Keratinocyte (primary cell): ENCODE measurements around the gene DGKQ. TPM values are rescaled to one million over a fixed set of nuclear protein-coding genes. Genes with fewer than 3 reads are reported as not detected.

Experiments used
- DNase-seq: peaks from one replicate; pipeline ENCODE4 v3.0.0-alpha.2; 2011; ENCODE audit warnings: low read depth, missing footprints, low spot score
- FAIRE-seq: peaks from 2 replicates; lab custom pipeline; 2011; peaks lifted over from hg19 to GRCh38; lab: Jason Lieb, UNC
- H2AFZ ChIP-seq: 2 replicates; pipeline ENCODE4 v1.6.0; 2012; ENCODE audit warnings: low read length, control low read depth, inconsistent platforms; ENCODE audit not compliant: control insufficient read depth
- H3K27ac ChIP-seq: 2 replicates; pipeline ENCODE4 v1.5.1; 2011; ENCODE audit warnings: low read length; ENCODE audit not compliant: control insufficient read depth, insufficient read depth
- H3K27me3 ChIP-seq: 3 replicates; pipeline ENCODE4 v1.6.0; 2011; ENCODE audit warnings: low read length; ENCODE audit not compliant: control insufficient read depth, insufficient read depth; ENCODE audit errors: extremely low read depth
- H3K36me3 ChIP-seq, 2 experiments: 2 replicates in 1 of 2; 3 replicates in 1 of 2; pipeline ENCODE4 v1.5.1; 2011; ENCODE audit warnings: low read length in 2 of 2, mild to moderate bottlenecking in 1 of 2; ENCODE audit not compliant: control insufficient read depth in 2 of 2, insufficient read depth in 2 of 2; ENCODE audit errors: extremely low read depth in 1 of 2
- H3K4me1 ChIP-seq: 3 replicates; pipeline ENCODE4 v1.5.1; 2011; ENCODE audit warnings: low read length; ENCODE audit not compliant: control insufficient read depth, insufficient read depth; ENCODE audit errors: extremely low read depth
- H3K4me2 ChIP-seq: 3 replicates; pipeline ENCODE4 v1.6.0; 2011; ENCODE audit warnings: low read depth, low read length; ENCODE audit not compliant: control insufficient read depth, insufficient read depth; ENCODE audit errors: extremely low read depth
- H3K4me3 ChIP-seq, 3 experiments: fragments of 200-600 bp in 1 of 3; sonication (generic) in 1 of 3; 2 replicates in 2 of 3; 3 replicates in 1 of 3; pipeline ENCODE4 v1.5.1; 2011 to 2016; ENCODE audit warnings: low read length in 3 of 3, mild to moderate bottlenecking in 3 of 3, control low read depth in 2 of 3, inconsistent platforms in 1 of 3, low read depth in 1 of 3, mixed read lengths in 1 of 3, mixed run types in 1 of 3, moderate library complexity in 1 of 3; ENCODE audit not compliant: control insufficient read depth in 2 of 3, insufficient read depth in 2 of 3; ENCODE audit errors: extremely low read depth in 1 of 3
- H3K79me2 ChIP-seq: 2 replicates; pipeline ENCODE4 v1.6.0; 2012; ENCODE audit warnings: low read length; ENCODE audit not compliant: control insufficient read depth, insufficient read depth
- H3K9ac ChIP-seq: 3 replicates; pipeline ENCODE4 v1.6.0; 2011; ENCODE audit warnings: low read length; ENCODE audit not compliant: control insufficient read depth, insufficient read depth; ENCODE audit errors: extremely low read depth
- H3K9me1 ChIP-seq: 3 replicates; pipeline ENCODE4 v1.6.0; 2011; ENCODE audit warnings: low read length; ENCODE audit not compliant: control insufficient read depth, insufficient read depth; ENCODE audit errors: extremely low read depth
- H3K9me3 ChIP-seq: 2 replicates; pipeline ENCODE4 v1.5.1; 2012; ENCODE audit warnings: low read depth, low read length; ENCODE audit not compliant: control insufficient read depth
- H4K20me1 ChIP-seq: 3 replicates; pipeline ENCODE4 v1.6.0; 2011; ENCODE audit warnings: low read length; ENCODE audit not compliant: control insufficient read depth, insufficient read depth; ENCODE audit errors: extremely low read depth
- CTCF ChIP-seq, 3 experiments: IDR thresholded peaks in 1 of 3; conservative IDR thresholded peaks in 1 of 3; optimal IDR thresholded peaks in 1 of 3; 2 replicates in 2 of 3; 3 replicates in 1 of 3; pipeline versions ENCODE3 to v1.5.1; 2011; ENCODE audit warnings: low read length in 3 of 3, mild to moderate bottlenecking in 3 of 3, moderate library complexity in 2 of 3, control low read depth in 1 of 3, inconsistent platforms in 1 of 3; ENCODE audit not compliant: insufficient read depth in 2 of 3; ENCODE audit errors: extremely low read depth in 1 of 3
- EZH2 ChIP-seq: IDR thresholded peaks from one replicate; pipeline ENCODE4 v1.6.1; 2012; ENCODE audit warnings: inconsistent platforms, mild to moderate bottlenecking, low read length, moderate library complexity
- dilution Hi-C: fragments of 300-500 bp; cut with MboI; formaldehyde crosslinking; loops from one replicate; pipeline ENCODE4 v1.7.0; 2020; ENCODE audit warnings: low sequenced_read_pairs; ENCODE audit not compliant: extremely low pct_ligation_motif_present
- polyA plus RNA-seq, 5 experiments: library from polyadenylated mRNA; depleted of rRNA in 3 of 5; stranded (reverse) in 3 of 5; stranded (forward) in 1 of 5; unstranded in 1 of 5; fragments of >200 nt; gene quantifications; 1 replicate in 1 of 5; 2 replicates in 3 of 5; 3 replicates in 1 of 5; pipeline versions ENCODE4 v1.2.1 to v1.2.3, GENCODE V29; 2011 to 2012; ENCODE audit warnings: missing spikeins in 2 of 5, low read depth in 1 of 5, low replicate concordance in 1 of 5

DGKQ gene
- polyA plus RNA-seq, 1 donor (not counting 4 experiments of a cell fraction or from before 2014, with no cell fraction given): 5.3 TPM

DNA sequence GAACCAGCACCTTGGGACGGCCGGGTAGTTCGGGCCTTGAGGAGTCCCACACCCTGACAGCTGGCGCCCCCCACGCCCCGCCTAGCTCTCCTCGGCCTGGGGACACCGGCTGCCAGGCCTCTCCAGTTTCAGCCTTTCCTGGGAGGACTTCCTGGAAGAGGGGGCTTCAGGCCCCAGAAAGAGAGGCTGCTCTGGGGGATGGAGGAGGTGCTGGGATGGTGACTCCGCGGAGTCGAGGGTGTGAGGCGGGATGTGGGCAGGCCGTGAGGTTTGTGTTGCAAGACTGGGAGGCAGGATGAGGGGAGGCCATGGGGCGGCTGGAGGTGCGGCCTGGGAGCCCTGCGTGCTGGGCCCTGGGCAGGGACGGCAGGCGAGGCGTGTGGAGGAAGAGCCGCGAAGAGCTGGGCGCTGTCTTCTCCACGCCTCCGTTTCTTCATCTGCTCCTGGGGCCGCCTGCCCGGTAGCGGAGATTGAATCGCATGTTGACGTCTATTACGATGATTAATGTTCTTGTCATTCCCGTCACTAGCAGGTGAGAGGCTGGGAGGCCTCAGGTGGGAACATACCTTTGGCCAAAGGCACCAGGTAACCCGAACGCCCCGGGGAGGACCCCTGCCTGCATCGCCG lies 37.1 kb upstream of the DGKQ start:
- Histone ChIP-seq H3K9me1 (no peaks in the 10 kb centered on the region), H3K4me1 (peaks cover 15% of the 10 kb centered on the region), H2AFZ (peak overlapping the region; percentile 63), H4K20me1 (peaks cover 2% of the 10 kb centered on the region), H3K9ac (peak overlapping the region; percentile 69), H3K36me3 (no peaks in the 10 kb centered on the region), H3K4me3 (peak overlapping the region; percentile 48 to 67 (median 59)), H3K4me2 (peak overlapping the region; percentile 87), H3K79me2 (no peaks in the 10 kb centered on the region), H3K9me3 (no peaks in the 10 kb centered on the region), H3K27me3 (peaks cover 25% of the 10 kb centered on the region), H3K27ac (peak overlapping the region; percentile 61)
- TF ChIP-seq CTCF (optimal IDR thresholded peaks at IDR 0.05 in 1 of 3, IDR thresholded peaks at IDR 0.05 in 1 of 3, conservative IDR thresholded peaks at IDR 0.05 in 1 of 3; ENCODE audit: extremely low read depth in 1 of 3, insufficient read depth in 2 of 3, low read length in 3 of 3) (no peak), EZH2 (no peak)
- dilution Hi-C loops: no loop called here
- DNase-seq (peak; percentile 66), FAIRE-seq (peak; percentile 91)

DNA sequence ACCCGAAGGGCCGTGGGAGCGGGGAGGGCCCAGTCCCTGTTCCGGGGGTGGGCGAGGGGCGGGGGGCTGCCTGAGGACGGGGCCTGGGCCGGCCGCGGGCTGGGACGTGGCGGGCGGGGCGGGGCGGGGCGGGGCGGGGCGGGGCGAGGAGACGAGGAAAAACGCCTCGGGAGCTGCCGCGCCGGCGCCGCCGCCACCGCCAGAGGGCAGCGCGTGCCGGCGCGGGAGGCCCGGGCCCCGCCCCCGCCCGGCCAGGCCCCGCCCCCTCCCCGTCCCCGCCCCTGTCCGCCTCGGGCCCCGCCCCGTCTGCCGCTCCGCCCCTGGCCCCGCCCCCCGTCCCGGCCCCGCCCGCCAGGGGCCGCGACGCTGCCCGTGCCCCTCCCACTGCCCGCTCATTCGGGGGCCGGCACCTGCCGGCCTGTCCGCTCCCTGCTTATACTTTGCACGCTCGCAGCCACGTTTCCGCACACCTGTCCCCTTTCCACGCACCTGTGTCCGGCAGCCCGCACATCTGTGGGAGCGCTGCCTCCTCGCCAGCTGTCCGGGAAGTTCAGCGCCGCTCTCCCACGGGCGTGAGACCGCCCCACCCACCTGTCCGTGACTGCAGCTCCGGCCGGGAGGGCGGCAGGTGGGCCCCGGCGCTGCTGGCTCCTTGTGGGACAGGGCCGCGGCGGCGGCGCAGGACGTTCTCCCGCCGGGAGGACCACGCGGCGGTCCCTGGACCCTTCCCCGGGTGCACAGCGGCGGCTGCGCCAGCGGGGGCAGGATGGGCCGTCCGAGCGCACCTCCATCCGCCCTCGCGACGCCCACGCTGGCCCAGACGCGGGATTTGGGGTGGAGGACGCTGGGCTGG lies 36.4 kb upstream of the DGKQ start:
- TF ChIP-seq CTCF (optimal IDR thresholded peaks at IDR 0.05 in 1 of 3, IDR thresholded peaks at IDR 0.05 in 1 of 3, conservative IDR thresholded peaks at IDR 0.05 in 1 of 3; ENCODE audit: extremely low read depth in 1 of 3, insufficient read depth in 2 of 3, low read length in 3 of 3) (no peak), EZH2 (no peak)
- Histone ChIP-seq H3K9ac (peak overlapping the region; percentile 69), H3K79me2 (no peaks in the 10 kb centered on the region), H3K27me3 (peaks cover 32% of the 10 kb centered on the region), H3K27ac (peak overlapping the region; percentile 61), H3K9me1 (no peaks in the 10 kb centered on the region), H2AFZ (peak overlapping the region; percentile 66), H3K4me2 (peak overlapping the region; percentile 87), H4K20me1 (peaks cover 2% of the 10 kb centered on the region), H3K36me3 (no peaks in the 10 kb centered on the region), H3K4me3 (peak overlapping the region; percentile 48 to 67 (median 61)), H3K4me1 (peaks cover 15% of the 10 kb centered on the region), H3K9me3 (no peaks in the 10 kb centered on the region)
- DNase-seq (no peak), FAIRE-seq (no peak)
- dilution Hi-C loops: no loop called here
